Dedifferentiated amniotic fluid mesenchymal stem cell (primary cell): Measurements from ENCODE around the gene GMDS.
A peak's percentile ranks its signal among the peaks of the same experiment; 100 is the strongest.

Source experiments
- DNase-seq: peaks from one replicate; pipeline ENCODE4 v3.0.0-alpha.2; 2016; ENCODE audit errors: extremely low spot score

GMDS gene

GRCh38 chr6:2178125-2178524, 67.3 kb downstream of the GMDS start:
- DNase-seq, result no peak

DNA sequence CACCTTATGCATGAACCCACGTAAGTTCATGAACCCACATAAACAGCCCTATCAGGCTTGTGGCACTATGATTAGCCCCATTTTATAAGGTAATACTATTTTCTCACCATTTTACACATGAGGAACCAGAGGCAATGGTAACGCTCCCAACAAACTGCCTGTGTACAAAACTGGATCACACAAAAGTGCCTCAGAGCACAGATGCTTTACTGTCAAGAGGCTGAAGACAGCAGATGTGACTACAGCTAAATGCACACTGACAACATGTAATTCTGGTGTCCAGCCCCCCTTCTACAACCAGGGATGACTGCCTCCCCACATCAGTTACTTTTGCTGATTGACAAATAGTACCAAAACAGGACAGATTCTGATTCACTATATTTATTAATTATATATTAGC, 69.6 kb downstream of the GMDS start:
- no peak for DNase-seq

DNA sequence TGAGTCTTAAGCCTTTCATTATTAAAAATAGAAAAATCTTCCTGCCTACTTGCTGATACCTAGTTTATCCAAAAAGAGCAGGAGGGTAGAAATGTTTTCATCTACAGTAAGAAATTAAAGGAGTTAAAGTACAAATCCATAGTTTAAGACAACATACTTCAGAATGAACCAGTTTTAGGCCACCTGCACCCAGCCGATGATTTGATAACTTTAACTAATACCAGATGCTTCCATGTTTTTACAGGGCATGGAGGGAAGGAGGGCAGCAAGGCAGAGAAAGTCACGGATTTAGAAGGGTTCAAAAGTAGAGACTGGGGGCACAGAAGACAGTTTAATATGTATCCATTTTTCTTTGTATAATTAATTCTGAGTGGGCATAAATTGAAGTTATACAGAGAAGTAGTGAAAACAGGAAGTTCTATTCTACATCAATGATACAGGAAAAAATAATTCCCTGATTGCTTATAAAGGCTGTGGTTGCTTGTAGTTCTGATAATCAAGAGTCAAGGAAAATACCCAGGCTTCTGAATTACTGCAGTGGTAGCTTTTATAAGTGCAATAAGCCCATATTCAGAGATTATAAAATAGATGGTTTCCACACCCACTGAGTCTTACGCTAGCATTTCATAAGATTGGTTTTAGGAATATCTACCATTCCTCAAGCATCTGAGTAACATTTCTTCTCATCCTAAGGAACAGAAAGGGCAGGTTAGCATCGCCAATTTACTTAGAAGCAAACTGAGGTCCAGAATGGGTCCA, 72.0 kb downstream of the GMDS start:
- no peak for DNase-seq

GRCh38 chr6:2171728-2172127, 73.7 kb downstream of the GMDS start:
- DNase-seq, result no peak

DNA sequence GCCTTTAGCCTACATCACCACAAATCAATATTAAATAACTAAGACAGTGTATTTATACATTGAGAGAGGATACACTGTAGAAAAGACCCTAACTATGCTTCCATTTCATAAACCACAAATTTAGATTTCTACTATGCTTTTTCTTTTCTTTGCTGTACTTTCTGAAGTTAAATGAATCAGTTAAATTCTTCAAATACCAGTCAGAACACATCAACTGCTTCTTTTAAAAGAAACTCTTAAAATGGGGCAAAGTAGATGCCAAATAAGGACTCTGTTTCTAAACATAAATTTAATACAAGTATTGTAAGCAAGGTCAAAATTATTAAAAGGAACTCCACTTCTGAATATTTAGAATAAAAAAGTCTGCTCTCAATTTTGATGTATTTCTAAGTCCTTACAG, 76.9 kb downstream of the GMDS start:
- DNase-seq, result no peak

DNA sequence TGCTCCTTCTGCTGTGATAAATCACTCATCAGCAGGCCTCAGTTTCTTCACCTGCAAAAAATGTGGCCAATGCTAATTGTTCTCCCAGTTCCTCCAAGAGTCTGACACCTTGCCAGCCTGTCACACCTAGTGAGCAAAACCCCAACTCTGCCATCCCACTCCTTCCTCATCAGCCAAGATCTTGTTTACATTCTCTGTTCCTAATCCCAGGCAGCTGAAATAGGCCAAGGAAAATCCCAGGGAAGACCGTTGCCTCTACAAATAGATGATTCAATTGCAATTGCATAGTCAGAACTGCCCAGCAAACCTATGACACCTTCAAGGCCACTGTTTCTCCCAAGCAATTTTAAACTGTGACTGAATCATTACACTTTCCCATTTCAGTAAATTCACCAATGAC, 78.7 kb downstream of the GMDS start:
- no peak for DNase-seq

DNA sequence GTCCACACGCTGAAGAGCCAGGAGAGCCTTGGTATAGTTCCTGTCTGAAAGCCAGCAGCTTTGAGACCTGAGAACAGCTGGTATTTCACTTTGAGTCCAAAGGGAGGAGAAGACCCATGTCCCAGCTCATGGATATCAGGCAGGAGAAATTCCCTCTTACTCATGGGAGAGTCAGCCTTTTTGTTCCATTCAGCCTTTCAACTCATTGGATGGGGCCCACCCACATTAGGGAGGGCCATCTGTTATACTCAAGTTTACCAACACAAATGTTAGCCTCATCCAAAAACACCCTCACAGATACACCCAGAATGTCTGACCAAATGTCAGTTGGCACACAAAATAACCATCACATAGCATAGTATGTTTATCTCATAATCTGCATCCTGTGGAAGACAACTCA, 80.1 kb downstream of the GMDS start:
- no peak for DNase-seq

GRCh38 chr6:2164481-2164880, 80.9 kb downstream of the GMDS start:
- DNase-seq, result no peak

- DNase-seq, result no peak
Measured at GRCh38 chr6:2162079-2162445, 83.3 kb downstream of the GMDS start.

- no peak for DNase-seq
Measured at GRCh38 chr6:2158596-2159271, 86.7 kb downstream of the GMDS start.

DNA sequence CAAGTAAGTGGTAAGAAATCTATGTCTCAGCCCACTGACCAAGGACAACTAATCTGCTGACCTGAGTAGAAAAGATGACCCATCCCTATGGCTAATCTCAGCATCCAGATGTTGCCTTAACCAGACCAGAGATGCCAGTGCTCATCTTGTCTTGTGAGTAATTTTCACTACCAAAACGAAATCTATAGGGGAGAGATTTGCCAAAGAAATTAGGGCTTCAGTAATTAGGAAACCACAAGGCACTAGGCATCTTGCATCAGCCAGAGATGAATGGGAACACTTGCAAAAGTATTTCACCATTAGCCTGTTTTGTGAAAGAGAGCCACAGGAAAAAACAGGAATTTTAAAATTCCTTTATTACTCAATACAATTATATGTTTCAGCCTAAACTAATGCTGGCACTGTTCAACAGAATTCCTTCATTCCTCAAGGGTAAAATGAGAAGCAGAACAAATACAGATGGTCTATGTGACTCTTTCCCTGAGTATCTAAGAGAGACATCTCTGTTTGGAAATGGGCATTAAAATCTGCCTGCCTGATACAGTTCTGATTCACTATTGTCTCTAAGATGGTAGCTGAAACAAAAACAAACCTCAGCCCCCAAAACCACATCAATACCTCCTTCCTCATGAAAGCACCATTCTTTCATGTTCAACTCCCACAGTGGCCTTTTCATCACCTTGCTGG, 87.8 kb downstream of the GMDS start:
- peak; percentile 93 for DNase-seq

DNA sequence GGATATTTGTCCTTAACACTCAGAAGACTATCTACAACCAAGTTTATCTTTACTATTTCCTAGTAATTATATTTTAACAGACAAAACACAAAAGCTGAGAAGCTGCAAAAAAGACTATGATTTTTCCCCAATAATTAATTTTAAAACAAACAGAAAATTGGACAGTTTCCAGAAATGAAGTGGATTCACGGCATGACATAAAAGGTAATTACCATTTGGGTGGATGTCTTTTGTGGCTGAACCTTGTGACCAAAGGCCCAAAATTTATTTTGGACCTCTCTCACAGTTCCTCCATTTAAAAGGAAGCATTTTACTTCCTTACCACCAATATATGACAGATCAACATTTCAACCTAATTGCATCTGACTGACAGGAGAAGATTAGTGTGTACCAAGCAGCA, 90.2 kb downstream of the GMDS start:
- no peak for DNase-seq

GRCh38 chr6:2149361-2150006, 95.9 kb downstream of the GMDS start:
- DNase-seq, result no peak

- no peak for DNase-seq
Measured at GRCh38 chr6:2148748-2149147, 96.7 kb downstream of the GMDS start.

- DNase-seq, result no peak
Measured at GRCh38 chr6:2147766-2148448, 97.5 kb downstream of the GMDS start.

DNA sequence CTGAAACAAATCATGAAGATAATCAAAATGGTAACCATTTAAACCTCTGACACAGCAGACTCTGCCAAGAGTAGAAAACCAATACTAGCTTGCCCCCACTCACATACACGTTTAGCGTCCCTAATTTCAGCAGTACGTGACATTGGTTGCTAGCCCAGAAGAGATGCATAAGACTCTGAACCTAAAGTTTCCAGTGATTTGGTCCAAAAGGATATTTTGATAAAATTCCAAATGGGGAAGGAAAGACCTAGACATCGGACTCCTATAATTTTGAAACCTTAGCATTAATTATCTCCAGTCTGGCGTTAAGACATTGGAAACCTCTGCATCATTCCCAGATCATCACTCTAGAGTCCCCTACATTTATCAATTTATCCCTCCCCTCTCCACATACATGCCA, 98.1 kb downstream of the GMDS start:
- no peak for DNase-seq

GRCh38 chr6:2144210-2144609, 101.2 kb downstream of the GMDS start:
- no peak for DNase-seq

- no peak for DNase-seq
Measured at GRCh38 chr6:2141644-2142290, 103.6 kb downstream of the GMDS start.

- no peak for DNase-seq
Measured at GRCh38 chr6:2140438-2141128, 104.8 kb downstream of the GMDS start.

- no peak for DNase-seq
Measured at GRCh38 chr6:2135401-2135800, 110.0 kb downstream of the GMDS start.

DNA sequence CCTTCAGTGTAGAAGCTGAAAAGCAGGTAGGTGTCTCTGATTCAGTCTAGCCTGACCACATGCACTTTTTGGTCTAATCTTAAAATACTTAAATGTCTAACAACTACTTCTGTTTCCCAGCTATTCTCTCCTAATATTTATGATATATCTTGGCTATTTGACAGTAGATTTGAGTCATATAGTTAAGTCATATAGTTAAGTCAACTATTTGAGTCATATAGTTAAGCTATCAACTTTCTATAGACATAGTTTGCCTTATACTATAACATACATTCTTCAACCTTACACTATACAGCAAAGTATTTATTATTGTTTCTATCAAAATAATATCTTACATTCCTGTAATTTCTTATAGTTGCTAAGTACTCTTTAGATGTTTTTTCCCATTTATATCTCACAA, 110.9 kb downstream of the GMDS start:
- DNase-seq, result no peak
